Measurements from ENCODE around the gene NFKBIB.

- TF ChIP-seq, protein P1, sequence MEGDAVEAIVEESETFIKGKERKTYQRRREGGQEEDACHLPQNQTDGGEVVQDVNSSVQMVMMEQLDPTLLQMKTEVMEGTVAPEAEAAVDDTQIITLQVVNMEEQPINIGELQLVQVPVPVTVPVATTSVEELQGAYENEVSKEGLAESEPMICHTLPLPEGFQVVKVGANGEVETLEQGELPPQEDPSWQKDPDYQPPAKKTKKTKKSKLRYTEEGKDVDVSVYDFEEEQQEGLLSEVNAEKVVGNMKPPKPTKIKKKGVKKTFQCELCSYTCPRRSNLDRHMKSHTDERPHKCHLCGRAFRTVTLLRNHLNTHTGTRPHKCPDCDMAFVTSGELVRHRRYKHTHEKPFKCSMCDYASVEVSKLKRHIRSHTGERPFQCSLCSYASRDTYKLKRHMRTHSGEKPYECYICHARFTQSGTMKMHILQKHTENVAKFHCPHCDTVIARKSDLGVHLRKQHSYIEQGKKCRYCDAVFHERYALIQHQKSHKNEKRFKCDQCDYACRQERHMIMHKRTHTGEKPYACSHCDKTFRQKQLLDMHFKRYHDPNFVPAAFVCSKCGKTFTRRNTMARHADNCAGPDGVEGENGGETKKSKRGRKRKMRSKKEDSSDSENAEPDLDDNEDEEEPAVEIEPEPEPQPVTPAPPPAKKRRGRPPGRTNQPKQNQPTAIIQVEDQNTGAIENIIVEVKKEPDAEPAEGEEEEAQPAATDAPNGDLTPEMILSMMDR (IDR thresholded peaks at IDR 0.05; ENCODE audit: low read length): no peak
- no peak for TF ChIP-seq EZH2 (optimal IDR thresholded peaks at IDR 0.05; ENCODE audit: low read depth, low read length)
Measured at GRCh38 chr19:38910488-38910887, 10.7 kb downstream of the NFKBIB start.
